Skin epidermis (tissue), 12 donors: ENCODE results near the gene FOXI1.

Source experiments
- H3K27ac ChIP-seq, 21 experiments: fragments of 200-600 bp; sonication (generic) in 11 of 21; one replicate each; pipeline ENCODE4 v1.5.0; 2020; ENCODE audit warnings: mild to moderate bottlenecking in 3 of 21, inconsistent platforms in 2 of 21, moderate library complexity in 2 of 21
- H3K4me3 ChIP-seq, 7 experiments: fragments of 200-600 bp; sonication (generic) in 2 of 7; one replicate each; pipeline ENCODE4 v1.5.0; 2020; ENCODE audit warnings: inconsistent platforms in 2 of 7, mild to moderate bottlenecking in 2 of 7, moderate library complexity in 1 of 7

FOXI1 gene

DNA sequence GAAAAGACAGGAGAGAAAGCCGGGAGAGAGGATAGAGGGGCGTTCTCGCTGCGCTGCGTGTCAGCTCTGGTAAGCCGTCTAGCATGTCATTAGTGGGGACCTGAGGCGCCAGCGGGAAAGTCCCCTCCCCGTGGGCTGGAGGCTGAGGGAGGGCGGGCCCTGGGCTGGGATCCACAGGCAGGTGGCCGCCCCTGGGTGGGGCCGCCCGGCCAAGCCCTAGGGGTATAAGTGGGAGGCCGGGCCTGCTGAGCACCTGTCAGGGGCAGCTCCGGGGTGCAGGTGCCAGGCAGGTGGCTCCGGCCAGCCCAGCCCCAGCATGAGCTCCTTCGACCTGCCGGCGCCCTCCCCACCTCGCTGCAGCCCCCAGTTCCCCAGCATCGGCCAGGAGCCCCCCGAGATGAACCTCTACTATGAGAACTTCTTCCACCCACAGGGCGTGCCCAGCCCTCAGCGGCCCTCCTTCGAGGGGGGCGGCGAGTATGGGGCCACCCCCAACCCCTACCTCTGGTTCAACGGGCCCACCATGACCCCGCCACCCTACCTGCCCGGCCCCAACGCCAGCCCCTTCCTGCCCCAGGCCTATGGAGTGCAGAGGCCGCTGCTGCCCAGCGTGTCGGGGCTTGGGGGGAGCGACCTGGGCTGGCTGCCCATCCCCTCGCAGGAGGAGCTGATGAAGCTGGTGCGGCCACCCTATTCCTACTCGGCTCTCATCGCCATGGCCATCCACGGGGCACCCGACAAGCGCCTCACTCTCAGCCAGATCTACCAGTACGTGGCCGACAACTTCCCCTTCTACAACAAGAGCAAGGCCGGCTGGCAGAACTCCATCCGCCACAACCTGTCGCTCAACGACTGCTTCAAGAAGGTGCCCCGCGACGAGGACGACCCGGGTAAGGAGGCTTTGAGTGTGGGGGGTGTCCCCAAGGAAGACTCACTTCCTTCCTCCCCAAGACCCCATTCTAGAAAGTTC lies at the start of gene FOXI1:
FOXI1 (plus strand) TSS at position 256 of the 970 bp plus-strand sequence; CDS start at position 317, 61 bp downstream.
- H3K4me3 ChIP-seq, result no peak within 1 kb of the TSS
- peak within 1 kb of the TSS in 1 of 21 experiments; percentile 9 for H3K27ac ChIP-seq

DNA sequence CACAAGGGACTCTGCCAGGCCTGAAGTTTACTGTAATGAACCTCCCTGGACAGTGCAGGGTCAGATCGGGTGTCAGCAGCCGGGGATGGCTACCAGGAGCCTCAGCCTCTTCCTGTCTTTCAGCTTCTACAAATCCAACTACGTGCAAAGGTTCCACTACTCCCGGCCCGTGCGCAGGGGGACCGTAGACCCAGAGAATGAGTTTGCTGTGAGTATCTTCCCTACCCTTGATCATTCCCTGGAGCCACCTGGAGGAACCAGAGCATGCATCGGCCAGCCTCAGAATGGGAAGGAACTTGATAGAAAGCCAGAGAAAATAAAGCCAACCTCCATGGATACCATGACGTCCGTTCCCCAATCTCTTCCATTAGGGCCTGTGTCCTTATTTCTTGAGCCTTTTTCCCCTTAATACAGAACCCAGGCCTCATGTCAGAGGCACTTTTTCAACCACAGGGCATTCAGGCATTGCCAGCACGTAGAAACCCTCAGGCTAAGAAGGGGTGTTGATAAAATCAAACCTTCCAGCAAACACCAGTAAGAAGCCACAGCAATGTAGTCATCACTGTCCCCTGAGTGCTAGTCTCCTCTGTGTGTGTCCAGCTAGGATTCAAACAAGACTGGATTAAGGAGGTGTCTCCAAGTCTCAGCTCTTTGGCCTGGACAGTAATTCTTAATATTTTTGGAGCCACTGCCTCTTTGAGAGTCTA lies 49.0 kb upstream of the FOXI1 start:
- no peak overlapping the region for H3K4me3 ChIP-seq
- H3K27ac ChIP-seq, result no peak overlapping the region

DNA sequence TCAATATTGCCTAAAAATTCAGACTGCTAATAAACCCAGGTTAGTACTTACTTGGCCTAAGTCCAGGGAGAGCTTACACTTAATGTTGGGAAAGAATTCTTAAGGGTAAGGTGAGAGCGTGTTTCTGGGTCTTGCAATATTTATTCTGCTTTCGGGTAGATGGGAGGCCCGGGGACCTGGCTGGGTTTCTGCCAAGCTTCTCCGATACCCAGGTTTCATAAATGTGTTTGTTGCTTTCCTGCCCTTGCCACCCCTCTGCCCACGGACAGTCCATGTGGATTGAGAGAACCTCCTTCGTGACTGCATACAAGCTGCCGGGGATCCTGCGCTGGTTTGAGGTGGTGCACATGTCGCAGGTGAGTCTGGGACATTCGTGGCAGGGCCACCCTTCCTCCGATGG lies 48.4 kb upstream of the FOXI1 start:
- no peak overlapping the region for H3K4me3 ChIP-seq
- no peak overlapping the region for H3K27ac ChIP-seq

DNA sequence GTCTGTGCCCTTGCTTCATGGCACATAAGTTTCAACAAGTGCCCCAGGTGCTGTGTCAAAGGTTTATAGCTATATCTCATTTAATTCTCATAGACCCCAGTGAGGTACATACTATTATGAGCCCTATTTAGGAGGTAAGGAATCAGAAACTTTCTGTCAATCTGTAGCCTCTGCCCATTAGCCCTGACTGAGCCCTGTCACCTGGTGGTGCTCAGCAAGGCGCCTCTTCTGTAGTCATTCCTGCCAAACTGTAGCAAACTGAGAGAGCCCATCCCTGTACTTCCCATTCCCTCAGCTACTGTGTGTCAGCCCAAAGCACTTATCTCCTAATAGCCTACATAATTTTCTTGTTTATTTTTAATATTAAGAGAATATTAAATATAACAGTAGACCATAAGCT lies 46.5 kb upstream of the FOXI1 start:
- H3K27ac ChIP-seq, result no peak overlapping the region
- H3K4me3 ChIP-seq, result no peak overlapping the region

DNA sequence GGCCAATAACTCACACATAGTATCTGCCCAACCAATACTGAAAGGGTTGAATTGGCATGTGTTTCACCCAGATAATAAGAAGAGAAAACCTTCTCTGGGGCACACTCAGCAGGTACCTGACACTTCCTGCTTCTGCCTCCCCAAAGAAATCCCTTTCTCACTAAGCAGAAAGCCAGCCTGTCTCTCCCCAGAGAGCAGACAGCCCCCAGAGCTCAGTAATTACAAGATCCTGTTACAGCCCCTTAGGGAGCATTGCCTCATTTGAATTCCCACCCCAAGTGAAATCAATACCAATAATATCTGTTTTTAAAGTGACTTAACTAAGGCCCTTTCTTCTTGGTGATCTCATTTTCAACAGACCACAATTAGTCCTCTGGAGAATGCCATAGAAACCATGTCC lies 38.5 kb upstream of the FOXI1 start:
- Histone ChIP-seq H3K4me3 (no peak overlapping the region), H3K27ac (no peak overlapping the region)

DNA sequence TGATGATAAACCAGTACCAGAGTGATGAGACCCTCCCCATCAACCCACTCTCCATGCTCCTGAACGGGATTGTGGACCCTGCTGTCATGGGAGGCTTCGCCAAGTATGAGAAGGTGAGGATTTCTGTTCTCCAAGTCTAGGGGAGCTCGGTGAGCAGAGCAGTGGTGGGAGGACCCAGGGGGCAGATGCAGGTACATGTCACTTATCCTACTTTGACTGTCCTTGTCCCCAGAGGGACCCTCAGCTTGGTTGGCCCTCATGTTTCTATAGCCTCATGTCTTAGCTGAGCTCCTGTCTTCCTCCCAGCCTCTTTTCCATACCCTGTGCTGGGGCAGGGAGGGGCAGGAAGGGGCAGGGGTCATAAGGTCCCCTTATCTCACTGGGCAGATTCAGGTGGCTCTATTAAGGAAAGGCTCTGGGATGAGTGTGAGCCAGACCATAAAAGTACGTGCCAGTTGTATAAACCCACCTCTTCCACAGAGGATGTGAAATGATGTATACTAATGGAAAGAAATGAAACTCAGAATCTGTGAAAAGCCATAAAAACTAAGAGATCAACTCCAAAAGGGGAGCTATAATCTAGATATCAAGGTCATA lies 38.0 kb upstream of the FOXI1 start:
- H3K27ac ChIP-seq, result no peak overlapping the region
- H3K4me3 ChIP-seq, result no peak overlapping the region

DNA sequence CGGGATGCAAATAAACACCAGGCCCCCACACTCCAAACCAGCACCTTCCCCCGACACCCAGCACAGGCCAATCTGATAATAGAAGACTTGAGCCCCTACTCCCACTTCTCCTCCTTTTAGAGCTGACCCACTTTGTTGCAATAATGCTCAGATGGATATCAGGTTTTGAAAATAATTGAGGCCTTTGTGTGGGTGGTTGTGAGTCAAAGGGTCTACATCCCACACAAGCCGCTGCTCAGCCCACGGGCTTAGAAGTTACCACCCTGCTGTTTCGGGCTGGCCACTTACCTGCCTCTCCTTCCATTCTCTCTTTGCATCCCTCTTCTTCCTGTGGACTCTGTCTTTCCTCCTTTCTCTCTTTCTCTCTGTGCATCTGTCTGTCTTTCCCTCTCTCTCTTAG lies 36.2 kb upstream of the FOXI1 start:
- no peak overlapping the region for H3K4me3 ChIP-seq
- H3K27ac ChIP-seq, result no peak overlapping the region

DNA sequence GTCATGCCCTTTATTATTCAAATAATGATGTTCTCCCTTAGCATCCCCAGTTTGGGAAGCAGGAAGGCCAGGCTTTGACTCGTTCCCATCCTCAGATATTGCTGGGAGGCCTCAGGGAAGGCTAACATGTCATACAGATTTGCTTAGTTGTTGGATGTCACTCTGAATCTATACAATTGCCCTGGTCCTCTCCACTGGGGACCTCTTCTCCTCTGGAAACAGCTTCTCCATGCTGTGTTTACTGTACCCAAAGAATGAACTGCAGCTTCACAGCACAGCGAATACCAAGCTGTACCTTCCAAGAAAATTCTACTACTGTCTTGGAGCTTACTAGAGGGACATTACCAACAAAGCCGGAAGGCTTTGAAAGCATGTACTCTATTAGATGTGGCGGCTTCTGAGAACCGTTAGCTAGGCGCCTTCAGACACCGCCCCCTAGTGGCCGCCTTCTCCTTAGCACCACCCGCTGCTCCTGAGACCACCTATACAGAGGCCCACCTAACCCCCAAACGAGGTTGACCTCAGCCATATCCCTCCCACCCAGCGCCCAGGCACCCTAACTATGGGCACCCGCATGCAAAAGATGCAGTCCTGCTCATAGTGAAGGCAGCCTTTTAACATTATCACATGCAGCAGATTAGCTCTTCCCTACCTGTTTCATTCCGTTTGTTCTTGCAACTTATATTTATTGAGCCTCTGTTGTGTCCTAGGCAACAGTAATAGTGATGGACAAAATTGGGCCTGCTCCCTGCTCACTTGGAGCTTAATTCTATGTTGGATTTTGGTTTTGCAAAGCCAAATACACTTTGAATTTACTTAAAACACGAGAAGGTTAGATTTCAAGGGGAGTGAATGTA lies 34.9 kb upstream of the FOXI1 start:
- Histone ChIP-seq H3K4me3 (no peak overlapping the region), H3K27ac (no peak overlapping the region)

DNA sequence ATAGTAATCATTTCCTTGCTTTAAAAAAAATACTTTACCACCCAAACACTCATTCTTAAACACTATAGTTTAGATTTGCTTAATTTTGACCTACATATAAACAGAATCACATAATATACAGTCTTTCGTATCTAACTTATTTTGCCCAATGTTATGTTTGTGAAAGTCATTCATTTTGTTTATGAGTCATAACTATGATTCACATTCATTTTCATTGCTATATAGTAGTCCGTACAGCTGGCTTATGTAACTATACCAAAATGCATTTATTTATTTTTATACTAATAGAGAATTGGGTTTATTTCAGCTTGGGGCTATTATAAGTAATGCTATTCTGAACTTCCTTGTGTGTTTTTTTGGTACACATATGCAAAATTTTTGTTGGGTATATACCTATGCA lies 33.9 kb upstream of the FOXI1 start:
- no peak overlapping the region for H3K27ac ChIP-seq
- H3K4me3 ChIP-seq, result no peak overlapping the region

DNA sequence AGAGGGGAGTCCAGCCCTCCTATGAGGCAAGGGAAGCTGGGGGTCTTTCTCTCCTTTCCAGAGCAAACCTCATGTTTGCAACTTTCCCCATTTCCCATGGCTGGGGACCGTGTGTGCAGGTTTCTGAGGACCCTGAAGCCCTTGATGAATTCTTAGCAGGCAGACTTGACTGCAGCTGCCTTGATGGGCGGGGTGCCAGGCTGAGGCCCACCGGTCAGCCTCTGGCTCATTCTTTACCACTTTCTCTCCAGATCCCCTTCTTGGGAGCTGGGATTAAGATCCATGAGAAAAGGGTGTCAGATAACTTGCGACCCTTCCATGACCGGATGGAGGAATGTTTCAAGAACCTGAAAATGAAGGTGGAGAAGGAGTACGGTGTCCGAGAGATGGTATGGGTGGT lies 30.0 kb upstream of the FOXI1 start:
- H3K27ac ChIP-seq, result no peak overlapping the region

DNA sequence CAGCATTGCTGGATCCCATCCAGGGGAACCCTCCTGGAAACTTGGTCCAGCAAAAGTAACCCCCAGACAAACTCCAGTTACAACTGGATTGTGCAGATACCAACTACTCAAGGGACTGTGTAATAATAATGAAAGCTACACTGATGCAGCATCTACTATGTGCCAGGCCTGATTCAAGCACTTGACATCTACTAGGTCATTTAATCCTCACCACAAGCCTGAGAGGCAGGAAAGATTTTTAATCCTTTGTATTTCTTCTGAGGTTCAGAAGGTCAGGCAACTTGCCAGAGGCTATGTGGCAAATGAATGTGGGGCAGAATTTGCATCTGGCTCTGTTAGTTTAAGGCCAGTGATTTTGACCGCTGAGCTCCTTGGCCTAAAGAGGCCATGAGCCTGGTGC lies 29.5 kb upstream of the FOXI1 start:
- Histone ChIP-seq H3K4me3 (no peak overlapping the region), H3K27ac (no peak overlapping the region)

More for the DNA sequence above, 30.0 kb upstream of the FOXI1 start:
- no peak overlapping the region for H3K4me3 ChIP-seq

DNA sequence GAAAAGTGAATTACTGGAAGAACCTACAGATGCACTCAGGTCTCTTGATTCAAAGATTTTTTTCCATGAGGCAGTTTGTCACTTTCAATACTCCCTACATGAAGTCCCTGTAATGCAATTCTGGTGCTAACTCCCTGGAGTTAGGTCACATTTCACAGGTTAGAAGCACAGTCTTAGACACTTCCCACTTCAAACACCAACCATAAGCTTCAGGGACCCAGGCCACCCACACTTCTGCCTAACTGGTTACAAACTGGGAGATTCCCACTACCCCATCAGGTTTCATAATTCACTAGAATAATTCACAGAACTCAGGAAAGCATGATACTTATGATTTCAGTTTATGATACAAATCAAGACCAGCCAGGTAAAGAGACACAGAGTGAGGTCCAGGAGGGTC lies 29.0 kb upstream of the FOXI1 start:
- H3K4me3 ChIP-seq, result no peak overlapping the region
- H3K27ac ChIP-seq, result no peak overlapping the region

DNA sequence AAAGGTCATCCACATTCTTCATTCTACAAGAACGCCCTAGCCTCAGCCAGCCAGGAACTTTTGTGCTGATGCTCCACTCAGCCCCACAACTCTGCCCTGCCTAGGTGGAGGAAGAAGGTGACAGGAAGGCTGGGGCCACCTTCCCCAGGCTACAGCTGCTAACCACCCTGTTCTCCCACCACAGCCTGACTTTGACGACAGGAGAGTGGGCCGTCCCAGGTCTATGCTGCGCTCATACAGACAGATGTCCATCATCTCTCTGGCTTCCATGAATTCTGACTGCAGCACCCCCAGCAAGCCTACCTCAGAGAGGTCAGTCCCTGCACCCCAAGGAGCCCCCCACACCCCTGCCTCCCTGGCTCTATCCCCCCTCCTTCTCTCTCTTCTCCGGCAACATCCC lies 28.2 kb upstream of the FOXI1 start:
- Histone ChIP-seq H3K4me3 (no peak overlapping the region), H3K27ac (no peak overlapping the region)

DNA sequence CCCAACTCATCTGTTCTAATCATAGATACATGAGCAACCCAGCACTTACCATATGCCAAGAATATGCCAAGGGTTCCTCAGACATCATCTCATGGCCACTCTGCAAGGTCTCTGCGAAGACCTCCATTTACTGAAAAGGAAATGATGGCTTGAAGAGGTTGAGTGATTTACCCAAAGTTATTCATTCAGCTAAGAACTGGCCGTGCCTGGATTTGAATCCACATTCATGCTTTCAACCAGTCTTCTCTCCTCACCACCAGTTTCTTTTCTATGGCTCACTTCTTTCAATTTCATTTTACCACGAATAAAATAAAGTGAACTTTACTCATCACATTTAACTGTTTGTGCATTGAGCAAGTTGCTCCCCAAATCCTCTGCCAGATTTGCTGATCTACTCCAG lies 27.2 kb upstream of the FOXI1 start:
- Histone ChIP-seq H3K27ac (no peak overlapping the region), H3K4me3 (no peak overlapping the region)

DNA sequence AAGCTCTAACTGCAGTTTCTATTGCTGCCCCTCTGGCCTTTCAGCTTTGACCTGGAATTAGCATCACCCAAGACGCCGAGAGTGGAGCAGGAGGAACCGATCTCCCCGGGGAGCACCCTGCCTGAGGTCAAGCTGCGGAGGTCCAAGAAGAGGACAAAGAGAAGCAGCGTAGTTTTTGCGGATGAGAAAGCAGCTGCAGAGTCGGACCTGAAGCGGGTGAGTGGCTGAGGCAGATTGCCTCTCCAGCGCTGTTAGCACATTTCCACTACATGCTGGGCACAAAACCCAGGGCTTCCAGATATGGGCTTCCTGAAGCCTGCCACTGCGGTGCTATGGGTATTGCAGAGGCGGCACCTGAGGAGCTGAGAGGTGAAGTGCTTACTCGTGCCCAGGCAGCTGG lies 26.8 kb upstream of the FOXI1 start:
- H3K4me3 ChIP-seq, result no peak overlapping the region
- H3K27ac ChIP-seq, result no peak overlapping the region

DNA sequence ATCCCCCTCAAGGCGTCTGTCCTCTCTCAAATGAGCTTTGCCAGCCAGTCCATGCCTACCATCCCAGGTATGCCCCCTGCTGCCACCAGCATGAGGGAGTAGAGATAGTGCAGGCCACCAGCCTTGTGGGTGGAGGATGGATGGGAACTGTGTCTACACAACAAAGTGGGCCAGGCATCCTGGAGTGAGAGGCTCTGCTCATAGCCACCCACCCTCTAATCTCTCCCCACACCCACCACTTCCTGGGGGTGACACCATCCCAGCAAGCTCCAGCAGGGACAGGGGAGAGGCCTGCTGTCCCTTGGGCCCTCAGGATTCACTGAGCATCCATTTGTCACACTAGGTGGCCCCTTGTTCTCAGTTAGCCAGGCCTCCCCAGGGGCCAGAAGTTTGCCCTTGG lies 25.5 kb upstream of the FOXI1 start:
- Histone ChIP-seq H3K4me3 (no peak overlapping the region), H3K27ac (no peak overlapping the region)

DNA sequence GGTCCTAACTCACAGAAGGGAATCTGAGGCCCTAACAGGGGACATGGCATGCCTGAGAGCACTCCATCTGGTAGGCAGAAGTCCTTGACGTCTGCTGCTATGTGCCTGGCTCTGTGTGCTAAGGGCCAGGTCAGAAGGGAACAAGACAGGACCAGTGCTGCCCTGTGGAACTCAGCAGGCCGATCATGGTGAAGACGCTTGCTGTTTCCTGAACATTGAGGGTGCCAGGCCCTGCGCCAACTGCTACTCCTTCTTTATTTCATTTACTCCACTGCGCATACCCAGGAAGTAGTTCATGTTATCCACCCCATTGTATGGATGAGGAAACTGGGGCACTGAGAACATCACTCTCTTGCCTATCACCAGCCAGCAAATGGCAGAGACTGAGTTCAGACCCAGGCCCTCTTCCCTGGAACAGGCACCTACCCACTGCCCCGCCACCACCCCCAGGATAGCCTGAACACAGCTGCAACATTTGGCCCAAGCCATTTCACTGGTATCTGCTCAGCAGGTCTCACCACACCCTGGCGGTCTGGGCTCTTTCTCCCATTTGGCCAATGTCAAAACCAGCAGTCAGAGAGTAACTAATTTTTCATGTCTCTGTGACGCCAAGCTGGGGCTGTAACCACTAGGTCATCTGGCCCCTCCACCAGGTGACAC lies 24.8 kb upstream of the FOXI1 start:
- no peak overlapping the region for H3K4me3 ChIP-seq
- H3K27ac ChIP-seq, result no peak overlapping the region

DNA sequence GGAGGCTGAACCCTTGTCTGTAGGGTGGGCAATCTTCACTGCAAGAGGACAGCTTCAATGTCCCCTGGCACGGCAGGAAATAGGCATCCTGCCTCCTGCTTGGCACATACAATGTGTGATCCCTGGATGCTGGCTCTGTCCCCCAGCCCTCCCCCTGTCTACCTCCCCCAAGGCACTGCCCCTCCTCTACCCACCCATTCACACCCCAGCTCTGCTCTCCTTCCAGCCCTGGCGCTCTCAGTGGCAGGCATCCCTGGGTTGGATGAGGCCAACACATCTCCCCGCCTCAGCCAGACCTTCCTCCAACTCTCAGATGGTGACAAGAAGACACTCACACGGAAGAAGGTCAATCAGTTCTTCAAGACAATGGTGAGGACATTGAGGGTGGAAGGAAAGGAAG lies 24.1 kb upstream of the FOXI1 start:
- no peak overlapping the region for H3K27ac ChIP-seq
- H3K4me3 ChIP-seq, result no peak overlapping the region

DNA sequence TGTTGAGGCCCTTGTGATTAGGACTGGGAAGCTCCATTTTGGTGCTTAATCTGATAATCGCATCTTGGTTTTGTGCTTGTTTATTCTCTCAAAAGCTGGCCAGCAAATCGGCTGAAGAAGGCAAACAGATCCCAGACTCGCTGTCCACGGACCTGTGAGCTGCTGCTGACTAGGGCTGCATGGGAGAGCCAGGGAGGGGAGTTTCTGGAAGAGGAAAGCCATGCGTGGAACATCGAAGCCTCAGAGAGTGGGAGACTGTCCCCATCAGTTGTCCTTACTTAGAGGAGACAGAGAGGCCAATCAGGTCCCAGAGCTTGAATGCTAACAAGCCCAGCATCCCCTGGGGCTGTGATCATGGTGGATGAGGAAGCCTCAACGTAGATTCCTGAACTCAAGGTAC lies 23.0 kb upstream of the FOXI1 start:
- H3K4me3 ChIP-seq, result no peak overlapping the region
- no peak overlapping the region for H3K27ac ChIP-seq
